22Rv1 (cell line): Measurements from ENCODE around the gene SLC25A24.
"Not testable (repeated sequence)": the region's sequence is repeated elsewhere in the genome, so short reads cannot be mapped to it uniquely, and the experiment has no call there.

Experiments
- CTCF ChIP-seq: fragments of 450-650 bp; IDR thresholded peaks from 2 replicates; pipeline ENCODE4 v1.5.1; 2017; ENCODE audit warnings: mild to moderate bottlenecking
- ZFX ChIP-seq: fragments of 450-650 bp; IDR thresholded peaks from 2 replicates; pipeline ENCODE4 v1.6.1; 2017; ENCODE audit warnings: antibody characterized with exemption, borderline replicate concordance

- not testable (repeated sequence) for TF ChIP-seq CTCF, ZFX
Observed at GRCh38 chr1:108217515-108218174, 17.5 kb upstream of the SLC25A24 start.
